Activated naive CD8-positive, alpha-beta T cell treated with anti-CD3 and anti-CD28 coated beads, Interleukin-2, amount 50 U/mL, for 24 hours (primary cell): Measurements from ENCODE around the gene TRAF3IP1.
"Not testable (repeated sequence)": the region's sequence is repeated elsewhere in the genome, so short reads cannot be mapped to it uniquely, and the experiment has no call there.

Source experiments
- ATAC-seq: fragments of 150-1000 bp; cut with Tn5 transposase; one replicate; pipeline ENCODE4 v1.10.0; 2021
- DNase-seq: peaks from one replicate; pipeline ENCODE4 v3.0.0; 2021
- H3K27ac Mint-ChIP-seq: one replicate; pipeline ENCODE4 v1.8.0; 2021; ENCODE audit warnings: mild to moderate bottlenecking, mixed read lengths
- H3K27me3 Mint-ChIP-seq: one replicate; pipeline ENCODE4 v1.8.0; 2021; ENCODE audit warnings: mixed read lengths
- H3K36me3 Mint-ChIP-seq: one replicate; pipeline ENCODE4 v1.8.0; 2021; ENCODE audit warnings: low read depth, mixed read lengths
- H3K4me1 Mint-ChIP-seq: one replicate; pipeline ENCODE4 v1.8.0; 2021; ENCODE audit warnings: mixed read lengths
- H3K4me3 Mint-ChIP-seq: one replicate; pipeline ENCODE4 v1.8.0; 2021; ENCODE audit warnings: mild to moderate bottlenecking, moderate library complexity, mixed read lengths
- H3K9me3 Mint-ChIP-seq: one replicate; pipeline ENCODE4 v1.8.0; 2021; ENCODE audit warnings: mixed read lengths

Gene TRAF3IP1

DNA sequence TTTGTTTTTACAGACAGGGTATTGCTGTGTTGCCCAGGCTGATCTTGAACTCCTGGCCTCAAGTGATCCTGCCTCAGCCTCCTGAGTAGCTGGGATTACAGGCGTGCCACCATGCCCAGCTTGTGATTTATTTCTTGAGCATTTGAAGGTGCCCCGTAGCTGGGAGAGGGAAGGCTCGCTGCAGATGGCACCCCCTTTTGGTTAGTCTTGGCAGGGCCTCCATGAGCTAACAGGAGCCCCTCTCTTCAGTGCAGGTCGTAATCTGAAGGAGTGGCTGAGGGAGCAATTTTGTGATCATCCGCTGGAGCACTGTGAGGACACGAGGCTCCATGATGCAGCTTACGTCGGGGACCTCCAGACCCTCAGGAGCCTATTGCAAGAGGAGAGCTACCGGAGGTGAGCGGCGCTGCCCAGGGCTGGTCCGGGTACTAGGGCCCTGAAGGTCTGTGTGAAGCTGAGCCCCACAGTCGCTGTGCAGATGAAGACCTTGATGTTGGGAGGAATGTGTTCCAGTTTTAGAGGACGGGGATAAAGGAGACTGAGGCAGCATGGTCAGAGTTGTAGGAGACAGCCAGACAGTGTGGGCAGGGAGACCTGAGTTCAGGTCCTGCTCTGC lies 113.1 kb downstream of the TRAF3IP1 start:
- H3K27ac Mint-ChIP-seq, result peak overlapping the region; percentile 30
- H3K4me1 Mint-ChIP-seq, result peaks cover 42% of the 10 kb centered on the region
- no peak for DNase-seq
- no peak overlapping the region for H3K4me3 Mint-ChIP-seq
- H3K9me3 Mint-ChIP-seq, result no peaks in the 10 kb centered on the region
- peaks cover 49% of the 10 kb centered on the region for H3K36me3 Mint-ChIP-seq
- ATAC-seq, result no peak
- H3K27me3 Mint-ChIP-seq, result no peaks in the 10 kb centered on the region

GRCh38 chr2:238433941-238434845 lies 113.9 kb downstream of the TRAF3IP1 start:
- peak overlapping the region; percentile 47 for H3K27ac Mint-ChIP-seq

DNA sequence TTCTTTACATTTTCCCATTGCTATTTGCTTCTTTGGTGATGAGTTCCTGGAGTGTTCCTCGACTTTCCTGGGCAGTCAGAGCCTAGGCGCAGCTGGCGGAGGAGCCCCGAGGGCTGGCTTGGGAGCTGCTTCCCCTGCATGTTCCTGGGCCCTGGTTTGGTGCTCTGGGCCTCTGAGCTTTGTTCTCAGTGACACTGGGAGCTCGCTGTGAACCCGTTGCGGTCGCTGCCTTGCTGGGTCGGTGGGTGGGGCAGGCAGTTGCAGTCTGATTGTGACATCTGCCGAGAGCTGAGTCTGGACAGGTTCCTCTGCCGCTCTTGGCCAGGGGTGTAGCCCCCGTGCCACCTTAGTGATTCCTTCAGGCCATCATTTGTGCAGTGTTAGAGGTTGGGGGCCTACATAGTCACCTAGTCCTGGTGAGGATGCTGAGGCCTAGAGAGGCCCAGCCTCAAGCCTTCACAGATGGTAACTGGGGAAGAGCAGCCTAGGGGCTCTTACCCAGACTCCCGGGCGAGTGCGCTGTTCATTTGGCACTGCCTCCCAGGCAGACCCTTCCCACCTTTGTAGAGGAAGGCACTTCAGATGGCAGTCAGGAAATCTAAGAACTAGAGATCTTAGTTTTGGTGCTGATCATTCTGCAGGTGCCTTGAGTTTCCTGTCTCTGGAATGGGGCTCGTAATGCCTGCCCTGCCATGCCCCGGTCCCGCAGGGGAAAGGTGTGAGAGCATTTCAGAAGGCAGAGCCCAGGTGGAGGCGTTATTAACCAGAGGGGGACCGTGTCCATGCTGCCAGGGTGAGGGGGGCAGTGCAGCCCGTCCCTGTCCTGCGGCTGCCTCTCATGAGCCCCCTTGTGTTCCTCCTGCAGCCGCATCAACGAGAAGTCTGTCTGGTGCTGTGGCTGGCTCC lies 114.8 kb downstream of the TRAF3IP1 start:
- DNase-seq (no peak), ATAC-seq (no peak)
- Mint-ChIP-seq H3K9me3 (no peaks in the 10 kb centered on the region), H3K36me3 (peaks cover 50% of the 10 kb centered on the region), H3K4me1 (peaks cover 44% of the 10 kb centered on the region), H3K27ac (no peak overlapping the region), H3K4me3 (no peak overlapping the region), H3K27me3 (no peaks in the 10 kb centered on the region)

More at GRCh38 chr2:238433941-238434845, 113.9 kb downstream of the TRAF3IP1 start:
- DNase-seq (no peak), ATAC-seq (no peak)
- H3K4me3 Mint-ChIP-seq, result no peak overlapping the region
- H3K4me1 Mint-ChIP-seq, result peaks cover 41% of the 10 kb centered on the region
- H3K9me3 Mint-ChIP-seq, result no peaks in the 10 kb centered on the region
- no peaks in the 10 kb centered on the region for H3K27me3 Mint-ChIP-seq
- H3K36me3 Mint-ChIP-seq, result peaks cover 51% of the 10 kb centered on the region

DNA sequence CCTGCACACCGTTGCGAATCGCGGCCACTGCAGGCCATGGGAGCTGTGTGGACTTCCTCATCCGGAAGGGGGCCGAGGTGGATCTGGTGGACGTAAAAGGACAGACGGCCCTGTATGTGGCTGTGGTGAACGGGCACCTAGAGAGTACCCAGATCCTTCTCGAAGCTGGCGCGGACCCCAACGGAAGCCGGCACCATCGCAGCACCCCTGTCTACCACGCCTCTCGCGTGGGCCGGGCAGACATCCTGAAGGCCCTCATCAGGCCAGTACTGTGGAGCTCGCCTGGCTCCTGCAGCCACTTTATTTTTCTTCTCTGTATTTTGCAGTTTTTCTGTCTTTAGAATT lies 115.4 kb downstream of the TRAF3IP1 start:
- Mint-ChIP-seq H3K4me1 (peaks cover 44% of the 10 kb centered on the region), H3K27ac (no peak overlapping the region), H3K9me3 (no peaks in the 10 kb centered on the region), H3K4me3 (no peak overlapping the region), H3K36me3 (peaks cover 50% of the 10 kb centered on the region), H3K27me3 (no peaks in the 10 kb centered on the region)
- ATAC-seq (no peak), DNase-seq (no peak)

DNA sequence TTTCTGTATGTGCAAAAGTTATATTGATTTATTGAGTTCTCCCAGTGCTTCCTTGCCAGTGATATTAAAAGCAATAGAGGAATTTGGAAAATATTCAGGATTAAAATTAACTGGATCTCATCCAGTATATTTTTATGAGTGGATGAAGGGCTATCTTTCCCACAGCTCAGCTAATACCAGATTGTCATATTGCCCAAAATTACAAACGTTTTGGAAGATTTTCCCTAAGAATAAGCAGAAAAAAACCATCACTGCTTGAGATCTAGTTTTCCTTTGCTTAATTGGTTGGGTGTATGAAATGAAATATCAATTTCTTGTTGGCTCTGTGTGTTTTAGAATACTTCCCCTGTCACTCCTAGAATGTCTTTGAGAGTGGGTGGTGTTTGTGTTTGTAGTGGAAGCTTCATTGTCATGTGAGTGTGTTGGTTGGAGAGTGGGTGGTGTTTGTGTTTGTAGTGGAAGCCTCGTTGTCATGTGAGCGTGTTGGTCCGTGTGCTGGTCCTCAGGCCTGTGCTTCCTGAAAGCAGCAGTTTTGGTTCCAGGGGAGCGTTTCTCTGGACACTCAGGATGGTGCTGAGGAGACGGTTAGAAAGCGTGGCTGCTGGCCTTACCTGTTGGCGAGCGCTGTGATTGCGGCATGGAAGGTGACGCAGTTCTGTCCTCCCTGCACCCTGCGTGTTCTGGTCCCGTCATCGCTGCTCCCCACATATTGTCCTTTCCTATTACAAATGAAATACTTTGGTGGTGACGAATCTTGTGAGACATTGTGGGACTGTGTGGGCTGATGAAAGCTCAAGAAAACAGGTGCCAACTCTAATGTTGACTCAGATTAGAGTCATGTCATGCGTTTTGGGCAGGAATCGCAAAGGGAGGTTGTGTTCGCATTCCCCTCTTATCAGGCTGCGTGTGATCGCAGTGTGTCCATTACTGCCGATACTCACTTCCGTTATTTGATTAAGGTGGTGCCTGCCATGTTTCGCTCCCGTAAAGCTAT lies 118.8 kb downstream of the TRAF3IP1 start:
- Mint-ChIP-seq H3K27ac (peak overlapping the region; percentile 81), H3K4me3 (peak overlapping the region; percentile 46), H3K4me1 (peaks cover 52% of the 10 kb centered on the region), H3K27me3 (no peaks in the 10 kb centered on the region), H3K36me3 (peaks cover 55% of the 10 kb centered on the region), H3K9me3 (no peaks in the 10 kb centered on the region)
- ATAC-seq (peak; percentile 97), DNase-seq (peak; percentile 57)

DNA sequence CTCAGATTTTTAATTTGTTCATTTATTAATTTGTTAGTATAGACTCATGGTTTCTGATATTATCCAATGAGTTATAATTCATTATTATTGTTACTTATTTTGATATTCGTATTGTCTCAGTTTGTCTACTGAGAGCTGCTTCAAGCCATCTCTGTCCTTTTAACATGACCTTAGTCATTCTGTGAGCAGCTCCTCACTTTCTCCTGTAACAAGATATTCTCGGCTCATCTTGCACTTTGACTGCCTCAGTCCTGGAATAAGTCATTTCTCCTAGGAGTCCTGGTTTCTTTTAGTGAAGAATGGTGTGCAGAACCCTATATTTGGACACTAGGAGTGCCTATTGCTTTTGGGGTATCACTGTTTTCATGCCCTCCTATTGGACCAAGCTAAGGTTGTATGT lies 119.6 kb downstream of the TRAF3IP1 start:
- Mint-ChIP-seq H3K4me3 (peak overlapping the region; percentile 34), H3K9me3 (no peaks in the 10 kb centered on the region), H3K27me3 (no peaks in the 10 kb centered on the region), H3K27ac (no peak overlapping the region), H3K4me1 (peaks cover 52% of the 10 kb centered on the region), H3K36me3 (peaks cover 56% of the 10 kb centered on the region)
- peak; percentile 30 for ATAC-seq
- no peak for DNase-seq

DNA sequence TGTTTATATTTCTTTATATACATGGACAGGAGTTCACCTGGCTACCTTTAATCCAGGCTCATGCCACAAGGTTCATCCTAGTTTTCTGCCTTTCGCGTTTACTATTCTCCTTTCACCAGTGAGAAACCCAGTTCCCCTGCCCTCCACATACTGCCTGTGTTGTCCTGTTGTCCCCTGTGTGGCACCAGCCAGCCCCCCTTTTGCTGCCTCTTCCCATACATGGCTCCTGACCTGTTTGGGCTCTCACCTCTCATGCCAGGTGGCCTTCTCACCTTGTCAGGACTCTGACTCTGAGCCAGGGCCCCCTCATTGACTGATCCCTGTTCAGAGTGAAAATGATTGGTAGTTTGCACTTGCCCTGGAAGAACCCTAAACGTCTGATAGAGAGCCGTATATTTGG lies 120.0 kb downstream of the TRAF3IP1 start:
- Mint-ChIP-seq H3K4me3 (no peak overlapping the region), H3K36me3 (peaks cover 59% of the 10 kb centered on the region), H3K27ac (peak overlapping the region; percentile 59), H3K9me3 (no peaks in the 10 kb centered on the region), H3K27me3 (no peaks in the 10 kb centered on the region), H3K4me1 (peaks cover 52% of the 10 kb centered on the region)
- DNase-seq (no peak), ATAC-seq (no peak)

DNA sequence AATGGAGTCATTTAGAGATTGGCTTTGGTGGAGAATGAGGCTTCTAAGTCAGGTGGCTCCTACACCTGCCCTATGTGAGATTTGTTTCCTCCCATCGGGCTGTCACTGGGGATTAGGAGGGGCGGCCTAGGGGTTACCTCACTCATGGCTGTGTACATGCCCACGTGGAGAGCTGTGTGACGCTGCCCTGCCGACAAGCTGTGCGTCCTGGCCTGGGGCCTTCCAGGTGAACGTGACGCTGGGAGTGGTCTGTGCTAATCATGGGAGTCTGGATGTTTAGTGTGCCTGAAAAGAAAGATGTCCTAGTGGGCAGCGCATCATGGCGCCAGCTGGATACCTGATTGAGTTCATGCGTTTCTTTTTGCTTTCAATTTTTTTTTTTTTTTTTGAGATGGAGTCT lies 120.4 kb downstream of the TRAF3IP1 start:
- ATAC-seq, result no peak

DNA sequence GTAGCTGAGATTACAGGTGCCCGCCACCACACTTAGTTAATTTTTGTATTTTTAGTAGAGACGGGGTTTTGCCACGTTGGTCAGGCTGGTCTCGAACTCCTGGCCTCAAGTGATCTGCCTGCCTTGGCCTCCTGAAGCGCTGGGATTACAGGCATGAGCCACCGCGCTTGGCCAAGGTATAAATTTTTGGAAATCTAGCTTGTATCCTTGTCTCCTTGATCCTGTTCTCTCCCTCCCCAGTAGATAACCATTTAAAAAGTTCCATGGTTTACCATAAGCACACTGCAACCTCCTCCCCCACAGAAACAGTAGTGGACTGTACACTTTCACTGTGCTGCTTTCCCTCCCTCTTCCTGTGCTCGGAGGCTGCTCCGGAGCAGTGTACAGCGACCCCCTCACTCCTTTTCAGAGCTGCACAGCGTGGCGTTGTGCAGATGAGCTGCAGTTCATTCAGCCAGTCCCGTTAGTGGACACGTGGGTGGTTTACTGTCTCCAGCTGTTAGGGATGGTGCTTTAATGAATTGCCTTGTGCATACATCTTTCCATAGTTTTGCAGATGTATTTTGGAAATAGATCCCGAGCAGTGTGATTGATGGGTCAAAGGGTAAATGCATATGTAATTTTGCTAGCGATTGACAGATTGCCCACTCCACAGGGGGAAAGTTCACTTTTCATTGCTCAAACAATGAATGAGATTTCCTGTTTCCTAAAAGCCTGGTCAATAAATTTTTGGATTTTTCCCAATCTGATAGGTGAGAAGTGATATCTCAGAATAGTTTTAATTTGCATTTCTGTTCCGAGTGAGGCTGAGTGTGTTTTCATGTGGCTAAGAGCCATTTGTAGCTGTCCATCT lies 121.2 kb downstream of the TRAF3IP1 start:
- Mint-ChIP-seq H3K27me3 (no peaks in the 10 kb centered on the region), H3K4me1 (peaks cover 52% of the 10 kb centered on the region), H3K27ac (no peak overlapping the region), H3K9me3 (no peaks in the 10 kb centered on the region), H3K4me3 (no peak overlapping the region), H3K36me3 (peaks cover 61% of the 10 kb centered on the region)
- ATAC-seq (no peak), DNase-seq (no peak)

More for the DNA sequence above, 120.4 kb downstream of the TRAF3IP1 start:
- no peak overlapping the region for H3K4me3 Mint-ChIP-seq
- H3K27ac Mint-ChIP-seq, result no peak overlapping the region
- no peaks in the 10 kb centered on the region for H3K27me3 Mint-ChIP-seq
- H3K9me3 Mint-ChIP-seq, result no peaks in the 10 kb centered on the region
- peaks cover 52% of the 10 kb centered on the region for H3K4me1 Mint-ChIP-seq
- DNase-seq, result no peak
- H3K36me3 Mint-ChIP-seq, result peaks cover 61% of the 10 kb centered on the region

DNA sequence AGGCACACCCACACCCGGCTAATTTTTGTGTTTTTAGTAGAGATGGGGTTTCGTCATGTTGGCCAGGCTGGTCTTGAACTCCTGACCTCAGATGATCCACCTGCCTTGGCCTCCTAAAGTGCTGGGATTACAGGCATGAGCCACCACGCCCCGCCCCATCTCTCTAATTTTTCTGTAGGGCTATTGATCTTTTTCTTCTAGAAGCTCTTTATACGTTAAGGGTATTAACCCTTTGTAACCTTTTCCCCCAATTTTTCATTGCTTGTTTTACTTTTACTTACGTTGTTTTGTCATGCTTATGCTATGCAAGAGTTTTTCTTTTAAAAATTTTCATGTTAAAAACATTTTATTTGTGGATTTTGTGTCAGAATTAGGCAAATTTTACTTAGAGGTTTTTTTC lies 121.9 kb downstream of the TRAF3IP1 start:
- not testable (repeated sequence) for H3K9me3 Mint-ChIP-seq, H3K27ac Mint-ChIP-seq, ATAC-seq, H3K27me3 Mint-ChIP-seq, DNase-seq, H3K4me3 Mint-ChIP-seq
- Mint-ChIP-seq H3K36me3 (peaks cover 65% of the 10 kb centered on the region), H3K4me1 (peaks cover 47% of the 10 kb centered on the region)

DNA sequence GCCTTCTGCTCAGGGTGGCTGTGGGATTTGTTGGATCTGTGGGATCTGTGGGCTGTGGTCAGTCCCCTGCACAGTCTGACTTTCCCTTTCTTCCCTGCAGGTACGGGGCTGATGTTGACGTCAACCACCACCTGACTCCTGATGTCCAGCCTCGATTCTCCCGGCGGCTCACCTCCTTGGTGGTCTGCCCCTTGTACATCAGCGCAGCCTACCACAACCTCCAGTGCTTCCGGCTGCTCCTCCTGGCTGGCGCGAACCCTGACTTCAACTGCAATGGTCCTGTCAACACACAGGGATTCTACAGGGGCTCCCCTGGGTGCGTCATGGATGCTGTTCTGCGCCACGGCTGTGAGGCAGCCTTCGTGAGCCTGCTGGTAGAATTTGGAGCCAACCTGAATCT lies 123.9 kb downstream of the TRAF3IP1 start:
- peaks cover 56% of the 10 kb centered on the region for H3K36me3 Mint-ChIP-seq
- DNase-seq, result no peak
- peaks cover 34% of the 10 kb centered on the region for H3K4me1 Mint-ChIP-seq

DNA sequence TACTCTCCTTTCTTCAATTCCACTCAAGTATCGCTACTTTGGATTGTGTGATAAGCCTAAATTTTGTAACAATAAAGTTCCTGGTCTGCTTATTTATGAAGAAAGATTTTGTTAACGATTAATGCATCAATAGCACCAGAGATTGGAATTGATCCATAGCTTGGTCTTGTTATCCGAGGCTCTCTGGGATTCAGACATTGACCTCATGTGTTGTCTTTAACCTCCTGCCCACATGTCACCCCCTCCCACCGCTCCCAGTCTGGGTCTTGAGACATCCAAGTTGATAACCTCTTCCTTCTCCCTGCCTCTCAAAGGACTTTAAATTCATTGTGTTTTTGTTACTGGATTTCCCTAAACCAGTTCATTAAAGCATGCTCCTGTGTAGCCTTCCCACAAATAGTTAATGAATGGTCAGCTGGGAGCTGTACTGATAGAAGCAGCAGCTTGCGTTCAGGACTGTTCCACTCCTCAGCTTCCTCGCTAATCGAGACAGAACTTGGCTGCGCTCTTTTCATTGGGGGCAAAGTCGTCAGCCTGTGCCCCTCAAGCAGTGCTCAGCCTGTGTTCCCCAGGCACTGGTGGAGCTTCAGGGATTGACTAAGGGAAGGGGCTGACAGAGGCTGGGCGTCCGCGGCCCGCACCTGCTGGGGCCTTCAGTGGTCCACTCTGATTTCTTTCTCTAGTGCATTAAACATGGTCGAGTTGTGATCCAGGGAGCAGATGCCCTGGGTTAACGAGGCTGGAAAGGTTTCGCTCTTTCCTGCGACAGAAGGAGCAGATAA lies 125.3 kb downstream of the TRAF3IP1 start:
- Mint-ChIP-seq H3K27ac (no peak overlapping the region), H3K4me1 (peaks cover 21% of the 10 kb centered on the region), H3K9me3 (no peaks in the 10 kb centered on the region), H3K36me3 (peaks cover 55% of the 10 kb centered on the region), H3K4me3 (no peak overlapping the region), H3K27me3 (no peaks in the 10 kb centered on the region)
- no peak for ATAC-seq
- no peak for DNase-seq

More for the DNA sequence above, 123.9 kb downstream of the TRAF3IP1 start:
- H3K4me3 Mint-ChIP-seq, result no peak overlapping the region
- H3K27ac Mint-ChIP-seq, result no peak overlapping the region
- H3K9me3 Mint-ChIP-seq, result no peaks in the 10 kb centered on the region
- ATAC-seq, result no peak
- H3K27me3 Mint-ChIP-seq, result no peaks in the 10 kb centered on the region
